Regular cardiac myocyte (primary cell): ENCODE data around the gene TATDN3. TPM values are rescaled to one million over a fixed set of nuclear protein-coding genes. Genes with fewer than 3 reads are reported as not detected.

Experiments used
- total RNA-seq: library from RNA; depleted of rRNA; stranded (reverse); fragments of >200 nt; gene quantifications from 2 replicates; pipeline ENCODE4 v1.2.3, GENCODE V29; 2014

Gene TATDN3
- total RNA-seq: 12.8 and 20.9 TPM in 2 replicates

GRCh38 chr1:212791676-212792395 is at the start of gene TATDN3, which contains the start of gene NSL1:
Gene TATDN3 (plus strand): TSS chr1:212791894. CDS start chr1:212791922, 28 bp downstream.
Gene NSL1 (minus strand): TSS chr1:212791777. CDS start chr1:212791763, 14 bp downstream.

GRCh38 chr1:212847549-212847948 is 55.9 kb downstream of the TATDN3 start, which contains the start of gene SPATA45:
Gene SPATA45 (minus strand): TSS chr1:212847649. CDS start chr1:212836149, 11,500 bp downstream.

GRCh38 chr1:212857992-212858460 is 66.3 kb downstream of the TATDN3 start, which contains the start of gene FLVCR1:
Gene FLVCR1 (plus strand): TSS chr1:212858275. CDS start chr1:212858453, 178 bp downstream.

Other genes with a start within 250 kb of the TATDN3 start
- gene ATF3, start 183.1 kb upstream of the TATDN3 start, total RNA-seq: 5.4 and 14.9 TPM in 2 replicates
- 3.9 and 6.5 TPM in 2 replicates for gene BATF3, start 92.1 kb upstream of the TATDN3 start, total RNA-seq
- 39.7 and 54.1 TPM in 2 replicates for gene NSL1, start 117 bp upstream of the TATDN3 start, total RNA-seq
- gene SPATA45, start 55.8 kb downstream of the TATDN3 start, total RNA-seq: 1.1 TPM in 1 of 2 replicates, not detected in the other
- 7.9 and 9.4 TPM in 2 replicates for gene FLVCR1, start 66.4 kb downstream of the TATDN3 start, total RNA-seq
- 0.28 TPM in 1 of 2 replicates, not detected in the other for gene VASH2, start 158.6 kb downstream of the TATDN3 start, total RNA-seq
- gene ANGEL2, start 224.0 kb downstream of the TATDN3 start, total RNA-seq: 37.2 and 41.7 TPM in 2 replicates